ENCODE data around the gene GDPD1.
A peak's percentile ranks its signal among the peaks of the same experiment; 100 is the strongest.
"Not testable (repeated sequence)": the region's sequence is repeated elsewhere in the genome, so short reads cannot be mapped to it uniquely, and the experiment has no call there.

GDPD1 gene

GRCh38 chr17:59299400-59300092, 79.2 kb downstream of the GDPD1 start:
- H3K9me3 Mint-ChIP-seq: no peaks in the 10 kb centered on the region
- no peak overlapping the region for H3K27ac Mint-ChIP-seq (ENCODE audit: low read depth)
- DNase-seq (ENCODE audit: low spot score in 2 of 2): no peak
- no peaks in the 10 kb centered on the region for H3K4me1 Mint-ChIP-seq
- H3K36me3 Mint-ChIP-seq (ENCODE audit: insufficient read depth): no peaks in the 10 kb centered on the region
- ATAC-seq (replicated peaks; ENCODE audit: extremely low read depth, poor library complexity, severe bottlenecking): no peak
- H3K27me3 Mint-ChIP-seq: no peaks in the 10 kb centered on the region
- H3K4me3 Mint-ChIP-seq: no peak overlapping the region

GRCh38 chr17:59300941-59301340, 80.6 kb downstream of the GDPD1 start:
- H3K27me3 Mint-ChIP-seq: peaks cover 6% of the 10 kb centered on the region
- H3K36me3 Mint-ChIP-seq (ENCODE audit: insufficient read depth): no peaks in the 10 kb centered on the region
- no peak overlapping the region for H3K4me3 Mint-ChIP-seq
- ATAC-seq (replicated peaks; ENCODE audit: extremely low read depth, poor library complexity, severe bottlenecking): no peak
- no peak overlapping the region for H3K27ac Mint-ChIP-seq (ENCODE audit: low read depth)
- DNase-seq (ENCODE audit: low spot score in 2 of 2): no peak
- H3K9me3 Mint-ChIP-seq: no peaks in the 10 kb centered on the region
- H3K4me1 Mint-ChIP-seq: no peaks in the 10 kb centered on the region

GRCh38 chr17:59304811-59305210, 84.5 kb downstream of the GDPD1 start:
- H3K4me1 Mint-ChIP-seq: no peaks in the 10 kb centered on the region
- no peak for ATAC-seq (replicated peaks; ENCODE audit: extremely low read depth, poor library complexity, severe bottlenecking)
- H3K27me3 Mint-ChIP-seq: peaks cover 6% of the 10 kb centered on the region
- DNase-seq (ENCODE audit: low spot score in 2 of 2): no peak
- H3K4me3 Mint-ChIP-seq: no peak overlapping the region
- peaks cover 2% of the 10 kb centered on the region for H3K36me3 Mint-ChIP-seq (ENCODE audit: insufficient read depth)
- no peak overlapping the region for H3K27ac Mint-ChIP-seq (ENCODE audit: low read depth)
- no peaks in the 10 kb centered on the region for H3K9me3 Mint-ChIP-seq

- H3K27me3 Mint-ChIP-seq: no peaks in the 10 kb centered on the region
Observed at GRCh38 chr17:59310263-59310920, 90.1 kb downstream of the GDPD1 start.

GRCh38 chr17:59311051-59311468, 90.7 kb downstream of the GDPD1 start:
- H3K27ac Mint-ChIP-seq (ENCODE audit: low read depth): no peak overlapping the region
- no peaks in the 10 kb centered on the region for H3K4me1 Mint-ChIP-seq
- H3K27me3 Mint-ChIP-seq: no peaks in the 10 kb centered on the region
- DNase-seq (ENCODE audit: low spot score in 2 of 2) (peak in 1 of 2 donors; percentile 23), ATAC-seq (replicated peaks; ENCODE audit: extremely low read depth, poor library complexity, severe bottlenecking) (peak; percentile 63)
- no peak overlapping the region for H3K4me3 Mint-ChIP-seq
- no peaks in the 10 kb centered on the region for H3K9me3 Mint-ChIP-seq
- peaks cover 4% of the 10 kb centered on the region for H3K36me3 Mint-ChIP-seq (ENCODE audit: insufficient read depth)

More at GRCh38 chr17:59310263-59310920, 90.1 kb downstream of the GDPD1 start:
- H3K9me3 Mint-ChIP-seq: no peaks in the 10 kb centered on the region
- ATAC-seq (replicated peaks; ENCODE audit: extremely low read depth, poor library complexity, severe bottlenecking) (no peak), DNase-seq (ENCODE audit: low spot score in 2 of 2) (no peak)
- peaks cover 4% of the 10 kb centered on the region for H3K36me3 Mint-ChIP-seq (ENCODE audit: insufficient read depth)
- H3K27ac Mint-ChIP-seq (ENCODE audit: low read depth): no peak overlapping the region
- H3K4me3 Mint-ChIP-seq: no peak overlapping the region
- H3K4me1 Mint-ChIP-seq: no peaks in the 10 kb centered on the region

- not testable (repeated sequence) for ATAC-seq (replicated peaks; ENCODE audit: extremely low read depth, poor library complexity, severe bottlenecking); H3K4me3 Mint-ChIP-seq; H3K27ac Mint-ChIP-seq (ENCODE audit: low read depth); H3K27me3 Mint-ChIP-seq; H3K36me3 Mint-ChIP-seq (ENCODE audit: insufficient read depth); H3K4me1 Mint-ChIP-seq; H3K9me3 Mint-ChIP-seq; DNase-seq (ENCODE audit: low spot score in 2 of 2)
Observed at GRCh38 chr17:59311521-59311920, 91.2 kb downstream of the GDPD1 start.

- H3K4me3 Mint-ChIP-seq: no peak overlapping the region
Observed at GRCh38 chr17:59315866-59316265, 95.6 kb downstream of the GDPD1 start.

More at GRCh38 chr17:59315866-59316265, 95.6 kb downstream of the GDPD1 start:
- Mint-ChIP-seq H3K27me3 (no peaks in the 10 kb centered on the region), H3K27ac (ENCODE audit: low read depth) (no peak overlapping the region), H3K9me3 (no peaks in the 10 kb centered on the region), H3K4me1 (no peaks in the 10 kb centered on the region), H3K36me3 (ENCODE audit: insufficient read depth) (peaks cover 2% of the 10 kb centered on the region)
- ATAC-seq (replicated peaks; ENCODE audit: extremely low read depth, poor library complexity, severe bottlenecking): no peak
- DNase-seq (ENCODE audit: low spot score in 2 of 2): no peak
